HG02943 (cell line): ENCODE results near the gene POLR3E.

Experiments
- ATAC-seq: cut with Tn5 transposase; IDR thresholded peaks from one replicate; pipeline ENCODE4 v1.9.1; 2021; ENCODE audit warnings: mild to moderate bottlenecking, low read depth, moderate library complexity; ENCODE audit not compliant: unreplicated experiment

The POLR3E gene

DNA sequence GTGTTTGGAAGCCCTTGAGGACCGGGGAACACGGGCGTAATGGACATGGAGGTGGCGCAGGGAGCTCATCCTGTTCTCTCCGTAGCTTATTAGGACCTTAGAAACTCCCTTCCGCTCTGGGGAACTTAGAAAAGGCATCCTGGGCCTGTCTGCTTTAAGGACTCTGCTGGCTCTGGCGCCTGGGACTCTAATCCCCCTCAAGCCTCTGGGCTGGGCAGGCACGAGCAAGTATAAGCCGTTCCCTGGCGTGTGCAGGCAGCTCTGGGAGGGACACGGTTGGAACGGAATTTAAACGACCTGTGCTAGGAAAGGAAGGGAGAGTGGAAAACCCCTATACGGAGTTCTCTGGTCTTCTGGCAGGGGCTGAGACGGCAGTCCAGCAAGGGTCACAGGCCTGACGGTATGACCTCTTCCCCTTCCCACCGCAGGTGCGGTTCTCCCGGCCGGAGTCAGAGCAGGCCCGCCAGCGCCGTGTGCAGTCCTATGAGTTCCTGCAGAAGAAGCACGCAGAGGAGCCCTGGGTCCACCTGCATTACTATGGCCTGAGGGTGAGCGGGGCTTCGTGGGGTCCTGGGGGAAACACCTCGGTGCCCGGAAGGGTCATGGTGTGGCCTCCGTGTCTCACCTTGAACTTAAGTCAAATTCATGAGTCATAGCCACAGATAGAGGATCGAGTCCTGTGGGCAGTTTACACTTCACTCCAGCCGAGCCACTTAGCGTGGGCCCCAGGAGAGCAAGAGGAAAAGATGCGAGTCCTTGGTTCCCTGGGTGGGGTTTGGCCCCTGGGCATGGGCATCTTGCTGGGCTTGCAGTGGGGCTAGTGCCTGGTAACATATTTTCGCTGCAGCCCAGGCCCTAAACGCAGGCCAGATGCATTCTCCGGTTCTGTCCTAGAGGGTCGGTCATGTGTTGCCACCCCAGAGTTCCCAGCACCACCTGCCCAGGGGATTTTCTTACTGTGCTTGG is 17.7 kb downstream of the POLR3E start:
- ATAC-seq = no peak

DNA sequence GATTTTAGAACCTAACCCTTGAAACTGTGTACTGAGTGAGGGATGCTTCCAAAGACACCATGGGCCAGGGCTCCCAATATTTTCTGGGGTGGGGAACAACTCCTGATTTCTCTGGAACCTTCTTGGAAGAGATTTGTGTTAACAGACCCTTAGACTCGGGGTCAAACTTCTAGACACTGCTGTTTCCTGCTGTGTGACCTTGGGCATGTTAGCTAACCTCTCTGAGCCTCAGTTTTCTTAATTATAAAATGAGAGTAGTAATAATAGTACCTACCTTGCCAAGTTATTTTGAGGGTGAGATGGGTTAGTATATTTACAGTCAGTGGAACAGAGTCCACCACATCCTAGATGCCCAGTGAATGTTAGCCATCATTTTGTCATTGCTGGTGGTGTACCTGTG is 18.8 kb downstream of the POLR3E start:
- ATAC-seq = no peak

DNA sequence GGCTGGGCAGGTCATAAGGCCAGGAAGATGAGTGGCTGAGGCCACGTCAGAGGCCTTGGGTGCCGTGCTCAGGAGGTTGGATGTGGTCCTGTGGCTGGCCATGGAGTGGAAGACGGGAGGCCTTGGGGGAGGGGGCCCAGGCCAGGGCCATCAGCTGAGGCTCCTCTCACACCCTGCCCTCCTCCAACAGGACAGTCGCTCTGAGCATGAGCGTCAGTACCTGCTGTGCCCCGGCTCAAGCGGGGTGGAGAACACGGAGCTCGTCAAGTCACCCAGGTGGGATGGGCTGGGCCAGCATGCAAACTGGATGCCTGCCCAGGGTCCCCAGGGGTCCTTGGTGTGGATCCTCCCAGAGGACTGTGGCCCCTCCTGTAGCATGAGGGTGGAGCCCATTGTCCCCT is 19.2 kb downstream of the POLR3E start:
- no peak for ATAC-seq

DNA sequence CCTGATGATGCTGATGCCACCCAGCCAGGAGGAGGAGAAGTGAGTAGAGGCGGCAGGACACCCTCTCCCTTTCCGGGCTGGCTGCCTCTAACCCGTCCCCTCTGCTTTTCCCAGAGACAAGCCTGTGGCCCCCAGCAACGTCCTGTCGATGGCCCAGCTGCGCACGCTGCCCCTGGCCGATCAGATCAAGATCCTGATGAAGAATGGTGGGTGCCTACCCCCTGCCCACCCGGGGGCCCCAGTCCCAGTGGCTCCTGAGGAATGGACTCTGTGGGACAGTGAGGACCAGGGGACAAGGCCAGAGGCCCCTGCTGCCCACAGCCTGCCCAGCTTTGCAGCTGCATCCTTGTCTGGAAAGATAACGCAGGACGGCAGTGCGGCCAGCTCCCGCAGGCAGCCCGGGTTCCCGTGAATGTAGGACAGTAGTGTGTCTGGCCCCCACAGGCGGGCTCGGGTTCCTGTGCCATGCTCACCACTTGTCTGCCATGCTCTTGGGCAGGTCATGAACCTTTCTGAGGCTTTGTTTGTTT is 19.9 kb downstream of the POLR3E start:
- ATAC-seq = no peak

DNA sequence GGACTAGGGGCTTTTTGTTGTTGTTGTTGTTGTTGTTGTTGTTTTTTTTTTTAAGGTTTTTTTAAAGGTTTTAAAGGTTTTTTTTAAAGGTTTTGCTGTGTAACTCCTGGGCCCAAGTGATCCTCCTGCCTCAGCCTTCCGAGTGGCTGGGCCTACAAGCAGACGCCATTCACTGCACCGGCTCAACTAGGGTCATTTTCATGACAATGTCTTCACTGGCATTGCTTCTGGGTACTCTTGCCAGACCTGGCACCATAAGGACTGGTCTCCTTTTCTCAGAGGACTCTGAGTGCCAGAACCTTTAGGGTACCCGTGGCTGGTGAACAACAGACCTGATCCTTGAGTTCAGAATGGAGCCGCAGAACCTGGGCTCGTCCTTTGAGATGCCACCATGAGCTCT is 20.4 kb downstream of the POLR3E start:
- no peak for ATAC-seq

DNA sequence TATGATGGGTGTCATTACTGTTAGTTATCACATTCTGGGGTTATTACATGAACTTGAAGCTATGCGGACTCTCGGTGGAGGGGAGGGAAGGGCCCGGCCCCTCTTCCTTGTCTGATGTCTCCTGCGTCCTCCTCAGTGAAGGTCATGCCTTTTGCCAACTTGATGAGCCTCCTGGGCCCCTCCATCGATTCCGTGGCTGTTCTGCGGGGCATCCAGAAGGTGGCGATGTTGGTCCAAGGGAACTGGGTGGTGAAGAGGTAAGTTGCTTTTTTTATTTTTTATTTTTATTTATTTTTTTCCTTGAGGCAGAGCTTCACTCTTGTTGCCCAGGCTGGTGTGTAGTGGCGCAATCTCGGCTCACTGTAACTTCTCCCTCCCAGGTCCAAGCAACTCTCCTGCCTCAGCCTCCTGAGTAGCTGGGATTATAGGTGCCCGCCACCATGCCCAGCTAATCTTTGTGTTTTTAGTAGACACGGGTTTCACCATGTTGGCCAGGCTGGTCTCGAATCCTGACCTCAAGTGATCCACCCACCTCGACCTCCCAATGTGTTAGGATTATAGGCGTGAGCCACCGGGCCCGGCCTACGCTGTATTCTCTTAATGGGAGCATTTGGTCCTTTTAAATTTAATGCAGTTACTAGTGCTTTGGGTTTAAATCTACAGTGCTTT is 21.6 kb downstream of the POLR3E start:
- no peak for ATAC-seq

DNA sequence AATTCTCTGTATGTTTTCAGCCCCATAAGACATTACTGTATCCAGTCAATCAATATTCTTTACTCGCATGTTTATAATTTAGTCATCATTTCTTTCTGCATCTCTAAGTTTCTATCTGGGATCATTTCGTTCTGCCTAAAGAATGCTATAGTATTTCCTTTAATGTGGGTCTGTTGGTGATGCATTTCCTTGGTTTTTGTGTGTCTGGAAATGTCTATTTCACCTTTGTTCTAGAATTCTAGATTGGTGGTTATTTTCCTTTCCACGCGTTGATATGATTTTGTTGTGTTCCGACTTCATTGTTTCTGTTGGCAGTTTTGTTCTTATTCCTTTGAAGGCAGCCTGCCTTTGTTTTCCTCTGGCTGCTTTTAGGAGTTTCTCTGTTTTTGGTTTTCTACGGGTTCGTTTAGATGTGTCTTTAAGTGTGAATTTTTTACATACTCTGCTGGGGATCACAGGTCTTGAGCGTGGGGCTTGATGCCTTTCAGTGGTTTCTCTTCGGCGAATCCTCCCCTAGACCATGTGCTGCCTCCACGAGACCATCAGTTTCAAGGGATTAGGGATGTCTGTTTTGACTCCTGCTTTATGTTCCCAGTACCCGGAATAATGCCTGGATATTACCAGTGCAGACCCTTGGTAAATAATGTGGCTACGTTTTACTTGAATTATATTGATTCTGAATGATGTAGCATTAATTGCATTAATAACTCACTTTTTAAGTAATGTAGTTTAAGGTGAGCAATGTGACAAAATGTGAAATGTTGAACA is 23.5 kb downstream of the POLR3E start:
- no peak for ATAC-seq

DNA sequence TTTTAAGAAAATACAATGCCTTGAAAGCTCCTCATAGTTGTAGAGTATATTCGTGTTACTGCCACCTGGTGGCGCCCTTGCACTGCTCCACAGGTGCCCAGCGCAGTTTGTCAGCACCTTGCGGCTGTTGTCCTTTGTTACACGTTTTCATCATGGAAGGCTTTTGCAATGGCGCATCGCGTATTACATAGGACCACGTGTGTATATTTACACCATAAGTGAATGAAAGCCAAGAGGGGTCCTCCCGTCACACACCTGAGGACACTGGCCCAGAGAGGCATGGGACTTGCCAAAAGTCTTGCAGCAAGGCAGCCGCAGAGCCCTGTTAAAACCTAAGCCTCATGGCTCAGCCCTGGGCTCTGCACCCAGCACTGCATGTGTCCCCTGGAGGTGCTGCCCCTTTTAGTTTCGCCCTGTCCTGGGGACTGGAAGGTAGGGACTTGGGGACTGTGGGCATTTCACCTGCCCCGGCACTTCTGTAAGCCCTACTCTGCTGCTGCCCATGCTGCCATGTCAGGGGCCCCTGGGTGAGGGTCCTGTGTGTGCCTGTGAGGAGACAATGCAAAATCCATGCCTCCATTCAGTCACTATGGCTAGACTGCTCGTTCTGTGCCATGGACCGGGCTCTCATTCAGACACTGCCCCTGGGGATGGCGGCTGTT is 24.3 kb downstream of the POLR3E start:
- no peak for ATAC-seq

DNA sequence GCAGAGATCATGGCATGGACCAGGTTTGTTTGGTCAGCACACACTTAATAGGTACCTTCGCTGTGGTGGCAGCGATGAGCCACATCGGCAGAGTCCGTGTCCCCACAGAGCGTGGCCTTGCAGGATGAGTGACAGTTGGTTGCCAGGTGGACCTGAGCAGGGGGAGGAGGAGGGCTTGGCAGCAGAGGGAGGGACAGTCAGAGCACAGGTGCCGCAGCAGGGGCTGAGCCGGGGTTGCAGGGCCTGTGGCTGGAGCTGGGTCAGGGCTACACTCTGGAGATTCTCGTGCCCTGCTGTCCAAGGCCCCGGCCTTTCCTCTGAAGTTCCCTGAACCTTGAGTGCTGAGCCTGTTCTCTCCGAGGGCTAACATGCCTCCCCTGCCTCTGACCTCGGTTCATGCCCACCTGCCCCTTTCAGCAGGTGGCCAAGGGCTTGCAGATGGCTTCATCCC is 24.8 kb downstream of the POLR3E start:
- ATAC-seq = no peak

DNA sequence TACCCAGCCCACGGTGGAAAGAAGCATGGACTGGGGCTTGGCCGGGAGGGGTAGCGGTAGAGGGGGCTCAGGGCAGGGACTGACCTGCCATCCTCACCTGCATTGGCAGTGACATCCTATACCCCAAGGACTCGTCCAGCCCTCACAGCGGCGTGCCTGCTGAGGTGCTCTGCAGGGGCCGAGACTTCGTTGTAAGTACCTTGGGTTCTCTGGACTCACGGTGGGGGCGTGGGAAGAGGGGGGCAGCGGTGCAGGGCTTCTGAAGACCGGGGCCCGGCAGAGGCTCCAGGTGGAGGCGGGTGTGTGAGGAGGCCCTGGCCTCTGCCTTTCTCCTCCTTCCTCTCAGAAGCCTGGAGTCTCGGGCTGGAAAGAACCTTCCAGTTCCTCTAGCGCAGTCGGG is 25.5 kb downstream of the POLR3E start:
- ATAC-seq = no peak

DNA sequence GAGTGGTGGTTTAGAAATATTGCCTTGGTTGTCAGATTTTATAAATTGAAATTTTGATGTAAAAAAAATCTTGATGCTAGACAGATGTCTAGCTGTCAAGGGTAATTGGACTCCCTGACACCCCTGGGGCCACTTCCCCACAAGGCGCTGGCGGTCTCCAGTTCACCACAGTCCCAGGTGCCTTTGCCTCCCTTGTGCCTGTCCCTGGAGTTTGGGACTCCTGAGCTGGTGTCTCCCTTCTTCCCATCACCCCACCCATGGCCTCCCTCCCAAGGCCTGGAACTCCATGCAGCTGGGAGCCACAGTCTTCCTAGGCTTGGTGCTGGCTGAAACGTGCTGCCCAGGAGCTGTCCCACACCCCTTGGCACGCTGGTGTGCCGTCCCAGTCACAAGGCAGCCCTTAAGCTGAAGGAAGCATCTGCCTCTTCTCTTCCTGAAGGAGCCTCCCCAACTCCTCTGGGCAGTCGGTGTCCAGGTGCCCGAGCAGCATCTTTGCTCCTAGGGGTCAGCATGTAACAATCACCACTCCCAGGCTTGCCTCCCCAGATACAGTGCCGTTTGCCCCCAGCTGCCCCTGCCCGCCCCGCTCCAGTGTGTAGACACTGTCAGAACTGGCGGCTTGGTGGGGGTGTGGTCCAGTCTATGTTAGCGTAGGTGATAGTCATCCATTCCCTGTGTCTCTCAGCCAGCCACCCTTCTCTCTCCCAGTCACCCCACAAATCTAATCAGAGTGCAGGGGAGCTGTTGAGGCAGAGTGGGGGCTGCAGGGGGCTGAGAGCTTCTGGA is 26.2 kb downstream of the POLR3E start:
- no peak for ATAC-seq

DNA sequence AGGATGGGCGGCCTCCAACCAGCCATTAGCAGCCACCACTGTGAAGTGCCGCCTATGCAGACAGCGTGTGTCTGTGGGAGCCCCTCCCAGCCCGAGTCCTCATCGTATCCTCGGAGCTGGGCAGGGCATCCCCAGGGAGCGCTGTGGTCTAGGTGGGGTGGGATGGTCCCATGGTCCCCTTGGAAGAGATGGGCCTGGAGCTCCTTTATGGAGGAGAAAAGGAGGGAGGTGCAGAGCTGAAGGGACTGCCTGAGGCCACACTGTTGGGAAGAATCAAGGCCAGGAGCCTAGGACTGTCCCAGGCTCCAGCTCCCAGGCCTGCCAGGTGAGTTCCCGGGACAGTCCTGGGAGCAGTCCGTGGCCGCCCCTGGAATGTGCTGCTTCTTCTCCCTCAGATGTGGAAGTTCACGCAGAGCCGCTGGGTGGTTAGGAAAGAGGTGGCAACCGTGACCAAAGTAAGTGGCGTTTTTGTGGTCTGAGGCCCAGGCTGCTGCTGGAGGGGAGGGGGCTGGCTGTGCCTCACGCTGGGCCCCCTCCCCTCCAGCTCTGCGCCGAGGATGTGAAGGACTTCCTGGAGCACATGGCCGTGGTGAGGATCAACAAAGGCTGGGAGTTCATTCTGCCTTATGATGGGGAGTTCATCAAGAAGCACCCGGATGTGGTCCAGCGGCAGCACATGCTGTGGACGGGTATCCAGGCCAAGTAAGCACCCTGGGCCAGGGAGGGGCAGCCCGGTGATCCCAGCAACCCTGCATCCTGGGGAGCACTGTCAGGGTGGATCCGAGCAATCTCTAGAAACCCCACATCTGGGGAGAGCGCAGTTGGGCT is 27.0 kb downstream of the POLR3E start:
- no peak for ATAC-seq

DNA sequence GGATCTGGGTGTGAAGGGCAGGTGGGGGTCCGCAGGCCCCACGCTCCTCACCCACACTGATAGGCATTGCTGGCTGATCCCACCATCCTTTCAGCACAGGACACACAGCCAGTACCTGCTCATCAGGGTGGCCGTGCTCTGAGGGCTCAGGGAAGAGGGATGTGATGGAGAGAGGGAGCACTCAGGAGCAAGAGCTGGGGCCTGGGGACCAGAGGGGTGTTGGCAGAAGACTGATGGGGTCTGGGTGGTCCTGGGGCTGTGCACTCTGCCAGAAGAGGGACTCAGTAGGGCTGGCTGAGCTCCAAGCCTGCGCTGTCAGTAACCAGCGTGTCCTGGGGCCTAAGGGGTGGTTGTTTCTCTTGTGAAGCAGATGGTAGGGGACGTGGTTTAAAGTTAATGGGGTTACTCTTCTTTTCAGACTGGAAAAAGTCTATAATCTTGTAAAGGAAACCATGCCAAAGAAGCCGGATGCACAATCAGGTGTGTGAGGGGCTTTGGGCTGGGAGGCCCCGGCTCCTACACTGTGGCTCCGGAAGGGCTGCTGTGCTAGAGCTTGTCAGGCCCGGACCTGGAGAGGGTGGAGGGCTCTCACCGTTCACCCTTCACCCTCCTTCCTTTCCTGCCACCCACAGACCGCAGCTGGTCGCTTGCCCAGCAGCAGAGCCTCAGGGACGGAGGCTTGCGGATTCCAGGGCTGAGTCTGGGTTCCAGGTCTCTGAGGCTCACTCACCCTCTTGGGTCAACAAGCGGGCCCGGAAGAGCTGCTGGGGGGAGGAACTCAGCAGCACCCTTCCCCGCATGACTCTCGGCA is 27.8 kb downstream of the POLR3E start:
- no peak for ATAC-seq

DNA sequence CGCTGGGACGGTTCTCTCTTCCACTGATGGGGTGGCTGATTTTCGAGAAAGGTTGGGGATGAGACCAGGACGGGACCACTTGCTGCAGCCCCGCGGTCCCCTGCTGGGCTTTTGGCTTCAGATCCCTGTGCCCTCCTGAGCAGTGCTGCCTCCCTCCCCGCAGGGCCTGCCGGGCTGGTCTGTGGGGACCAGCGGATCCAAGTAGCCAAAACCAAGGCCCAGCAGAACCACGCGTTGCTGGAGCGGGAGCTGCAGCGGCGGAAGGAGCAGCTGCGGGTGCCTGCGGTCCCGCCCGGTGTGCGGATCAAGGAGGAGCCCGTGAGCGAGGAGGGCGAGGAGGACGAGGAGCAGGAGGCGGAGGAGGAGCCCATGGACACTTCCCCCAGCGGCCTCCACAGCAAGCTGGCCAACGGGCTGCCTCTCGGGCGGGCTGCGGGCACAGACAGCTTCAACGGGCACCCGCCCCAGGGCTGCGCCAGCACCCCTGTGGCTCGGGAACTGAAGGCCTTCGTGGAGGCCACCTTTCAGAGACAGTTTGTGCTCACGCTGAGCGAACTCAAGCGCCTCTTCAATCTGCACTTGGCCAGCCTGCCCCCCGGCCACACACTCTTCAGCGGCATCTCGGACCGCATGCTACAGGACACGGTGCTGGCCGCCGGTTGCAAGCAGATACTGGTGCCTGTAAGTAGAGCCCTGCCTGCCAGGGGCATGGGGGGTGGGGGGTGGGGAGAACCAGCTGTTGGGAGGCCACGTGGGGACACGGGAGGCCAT is 28.6 kb downstream of the POLR3E start:
- ATAC-seq = no peak

DNA sequence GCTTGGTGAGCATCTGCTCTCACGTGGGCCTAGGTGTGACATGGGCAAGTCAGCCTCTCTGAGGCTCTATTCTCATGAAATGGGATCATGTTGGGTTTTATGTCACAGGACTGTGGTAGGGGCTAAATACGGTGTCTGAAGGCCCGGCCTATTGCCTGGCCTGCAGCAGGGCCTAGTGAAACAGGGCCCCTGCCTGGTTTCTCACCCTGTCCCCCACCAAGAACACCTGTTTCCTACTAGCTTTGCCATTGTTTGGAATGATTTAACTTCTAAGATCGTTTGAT is 29.1 kb downstream of the POLR3E start:
- no peak for ATAC-seq

DNA sequence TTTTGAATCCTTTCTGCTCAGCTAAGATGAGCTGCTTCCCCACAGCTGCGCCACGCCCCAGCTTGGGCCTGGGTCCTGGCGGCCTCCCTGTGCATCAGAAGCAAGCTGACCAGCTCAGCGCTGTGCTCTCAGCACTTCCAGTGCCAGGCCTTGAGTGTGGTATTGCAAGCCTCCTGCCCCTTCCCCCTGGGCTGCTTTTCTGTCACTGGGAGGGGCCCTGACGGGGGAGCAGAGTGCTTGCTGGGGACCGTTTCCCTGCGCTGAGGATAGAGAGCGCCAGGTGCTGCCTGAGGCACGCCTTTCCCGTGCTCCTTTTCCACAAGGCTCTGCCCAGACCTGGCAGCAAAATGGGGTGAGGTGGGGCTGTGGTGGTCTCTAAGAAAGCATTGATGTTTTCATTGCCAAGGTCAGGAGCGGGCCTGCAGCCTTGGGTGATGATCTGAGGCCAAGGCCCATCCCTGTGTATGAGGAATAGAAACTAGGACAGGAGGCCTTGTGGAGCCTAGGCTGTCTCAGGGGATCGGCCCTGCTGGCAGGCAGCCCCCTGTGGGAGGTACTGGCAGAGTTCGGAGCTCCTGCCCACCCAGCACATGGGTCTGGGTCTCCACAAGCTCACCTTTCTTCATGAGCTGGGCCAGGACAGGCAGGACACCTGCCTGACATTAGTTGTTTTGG is 29.7 kb downstream of the POLR3E start:
- ATAC-seq = no peak

DNA sequence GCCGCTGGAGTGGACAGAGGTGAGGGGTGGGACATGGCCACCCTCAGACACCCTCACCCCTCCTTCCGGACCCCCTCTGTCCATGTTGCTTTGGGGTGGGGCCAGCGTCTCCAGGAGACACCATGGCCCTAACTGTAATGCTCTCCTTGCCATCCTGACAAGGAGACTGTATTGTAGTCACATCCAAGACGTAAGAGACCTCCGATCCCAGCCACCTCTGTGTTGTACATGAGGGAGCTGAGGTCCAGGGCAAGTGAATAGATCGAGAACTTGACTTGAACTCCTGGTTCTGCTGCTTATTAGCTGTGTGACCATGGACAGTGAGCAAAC is 30.2 kb downstream of the POLR3E start:
- ATAC-seq = no peak
